Upper lobe of left lung (tissue), 4 donors: ENCODE results near the gene WNT9B.

Experiments
- CTCF ChIP-seq, 6 experiments: fragments of 450-650 bp in 4 of 6; fragments of 200-600 bp in 2 of 6; sonication (generic) in 2 of 6; IDR thresholded peaks; one replicate each; pipeline ENCODE4 v1.5.1; 2016 to 2019; ENCODE audit warnings: antibody characterized with exemption in 6 of 6
- POLR2A ChIP-seq, 4 donors: fragments of 450-650 bp; IDR thresholded peaks; one replicate each; pipeline ENCODE4 v1.5.1; 2016 to 2017; ENCODE audit warnings: antibody characterized with exemption in 4 of 4, mild to moderate bottlenecking in 2 of 4
- POLR2AphosphoS5 ChIP-seq, 2 donors: sonication (generic); formaldehyde crosslinking; IDR thresholded peaks; one replicate each; pipeline ENCODE4 v1.5.1; 2017; ENCODE audit warnings: antibody characterized with exemption in 2 of 2

- TF ChIP-seq CTCF (IDR thresholded peaks at IDR 0.05), result no peak
- peak in 1 of 2 donors; percentile 73 for TF ChIP-seq POLR2AphosphoS5 (IDR thresholded peaks at IDR 0.05)
- TF ChIP-seq POLR2A (IDR thresholded peaks at IDR 0.05), result no peak
Measured at GRCh38 chr17:46935658-46936266, 84.4 kb downstream of the WNT9B start.
